ENCODE results near the gene LAMA5.

The LAMA5 gene

DNA sequence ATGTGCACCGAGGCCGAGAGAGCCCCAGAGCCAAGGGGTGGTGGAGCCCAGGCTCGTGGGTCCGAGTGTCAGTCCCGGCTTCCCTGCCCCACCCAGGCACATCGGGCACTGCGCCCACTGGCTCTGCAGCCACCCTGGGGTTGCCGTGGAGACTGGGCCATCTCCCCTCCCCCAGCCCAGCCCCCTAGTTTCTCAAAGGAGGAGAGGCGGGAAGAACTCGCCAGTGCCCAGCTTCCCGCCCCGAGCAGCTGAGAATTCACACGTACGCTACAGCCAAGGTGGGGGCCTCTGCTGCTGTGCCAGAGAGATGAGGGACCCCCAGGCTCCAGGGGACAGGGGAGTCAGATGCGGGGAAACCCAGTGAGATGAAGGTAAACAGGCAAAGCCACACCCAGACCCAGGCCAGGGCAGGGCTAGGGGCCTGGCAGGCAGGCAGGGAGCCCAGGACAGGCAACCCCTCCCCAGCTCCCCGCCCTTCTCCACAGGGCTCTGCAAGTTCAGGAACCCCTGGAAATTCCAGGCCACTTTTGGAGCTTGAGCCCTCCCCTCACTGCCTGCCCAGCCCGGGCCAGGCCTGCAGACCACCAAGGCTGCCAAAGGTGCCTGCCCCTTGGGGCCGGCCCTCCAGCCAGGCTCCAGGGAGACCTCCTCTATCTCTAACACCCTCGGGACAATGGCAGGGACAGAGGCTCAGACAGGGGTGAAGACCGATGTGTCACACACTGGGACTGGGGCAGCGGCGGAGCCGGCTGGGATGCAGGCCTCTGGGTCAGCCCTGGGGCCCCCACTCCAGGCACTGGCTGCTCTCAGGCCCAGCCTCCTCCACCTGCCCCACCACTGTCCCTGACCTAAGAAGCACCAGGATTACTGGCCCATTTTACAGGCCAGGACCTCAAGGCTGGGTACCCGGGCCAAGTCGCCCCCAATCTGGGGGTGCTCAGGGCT is 6.0 kb downstream of the LAMA5 start:
- no peaks in the 10 kb centered on the region for H3K4me1 ChIP-seq (ENCODE audit: insufficient read depth, low read length)

GRCh38 chr20:62359491-62360121 is 7.5 kb downstream of the LAMA5 start:
- Histone ChIP-seq H3K4me1 (ENCODE audit: insufficient read depth, low read length) (no peaks in the 10 kb centered on the region), H4K20me1 (ENCODE audit: insufficient read depth, low read length) (peaks cover 15% of the 10 kb centered on the region), H3K27ac (ENCODE audit: low read length) (no peak overlapping the region), H3K4me2 (ENCODE audit: insufficient read depth, low read length) (no peak overlapping the region), H3K9ac (ENCODE audit: low read depth, low read length) (no peak overlapping the region), H3K9me3 (ENCODE audit: insufficient read depth, low read length, severe bottlenecking) (no peaks in the 10 kb centered on the region), H3K36me3 (ENCODE audit: insufficient read depth, low read length) (no peaks in the 10 kb centered on the region), H3K27me3 (ENCODE audit: insufficient read depth, low read length, poor library complexity) (no peaks in the 10 kb centered on the region), H3K4me3 (ENCODE audit: low read depth in 1 of 2, low read length in 2 of 2) (no peak overlapping the region), H3K79me2 (ENCODE audit: insufficient read depth, low read length) (no peaks in the 10 kb centered on the region), H2AFZ (ENCODE audit: low read depth, low read length) (no peak overlapping the region)
- no peak for ATAC-seq (ENCODE audit: insufficient read depth, low read depth)
- TF ChIP-seq, protein P1, sequence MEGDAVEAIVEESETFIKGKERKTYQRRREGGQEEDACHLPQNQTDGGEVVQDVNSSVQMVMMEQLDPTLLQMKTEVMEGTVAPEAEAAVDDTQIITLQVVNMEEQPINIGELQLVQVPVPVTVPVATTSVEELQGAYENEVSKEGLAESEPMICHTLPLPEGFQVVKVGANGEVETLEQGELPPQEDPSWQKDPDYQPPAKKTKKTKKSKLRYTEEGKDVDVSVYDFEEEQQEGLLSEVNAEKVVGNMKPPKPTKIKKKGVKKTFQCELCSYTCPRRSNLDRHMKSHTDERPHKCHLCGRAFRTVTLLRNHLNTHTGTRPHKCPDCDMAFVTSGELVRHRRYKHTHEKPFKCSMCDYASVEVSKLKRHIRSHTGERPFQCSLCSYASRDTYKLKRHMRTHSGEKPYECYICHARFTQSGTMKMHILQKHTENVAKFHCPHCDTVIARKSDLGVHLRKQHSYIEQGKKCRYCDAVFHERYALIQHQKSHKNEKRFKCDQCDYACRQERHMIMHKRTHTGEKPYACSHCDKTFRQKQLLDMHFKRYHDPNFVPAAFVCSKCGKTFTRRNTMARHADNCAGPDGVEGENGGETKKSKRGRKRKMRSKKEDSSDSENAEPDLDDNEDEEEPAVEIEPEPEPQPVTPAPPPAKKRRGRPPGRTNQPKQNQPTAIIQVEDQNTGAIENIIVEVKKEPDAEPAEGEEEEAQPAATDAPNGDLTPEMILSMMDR (IDR thresholded peaks at IDR 0.05; ENCODE audit: borderline replicate concordance, extremely low read depth, low read length, poor library complexity, severe bottlenecking) = no peak
- TF ChIP-seq EZH2 (IDR thresholded peaks at IDR 0.05; ENCODE audit: borderline replicate concordance, low read depth, low read length, severe bottlenecking) = no peak
- DNase-seq = no peak

More for the DNA sequence above, 6.0 kb downstream of the LAMA5 start:
- Histone ChIP-seq H3K4me2 (ENCODE audit: insufficient read depth, low read length) (no peak overlapping the region), H3K79me2 (ENCODE audit: insufficient read depth, low read length) (no peaks in the 10 kb centered on the region), H3K27ac (ENCODE audit: low read length) (no peak overlapping the region), H3K27me3 (ENCODE audit: insufficient read depth, low read length, poor library complexity) (peaks cover 2% of the 10 kb centered on the region), H3K9me3 (ENCODE audit: insufficient read depth, low read length, severe bottlenecking) (no peaks in the 10 kb centered on the region), H3K9ac (ENCODE audit: low read depth, low read length) (no peak overlapping the region), H3K4me3 (ENCODE audit: low read depth in 1 of 2, low read length in 2 of 2) (no peak overlapping the region), H2AFZ (ENCODE audit: low read depth, low read length) (no peak overlapping the region), H3K36me3 (ENCODE audit: insufficient read depth, low read length) (no peaks in the 10 kb centered on the region), H4K20me1 (ENCODE audit: insufficient read depth, low read length) (peaks cover 15% of the 10 kb centered on the region)
- TF ChIP-seq, protein P1 (IDR thresholded peaks at IDR 0.05; ENCODE audit: borderline replicate concordance, extremely low read depth, low read length, poor library complexity, severe bottlenecking) = no peak
- no peak for TF ChIP-seq EZH2 (IDR thresholded peaks at IDR 0.05; ENCODE audit: borderline replicate concordance, low read depth, low read length, severe bottlenecking)
- no peak for DNase-seq
- ATAC-seq (ENCODE audit: insufficient read depth, low read depth) = no peak

DNA sequence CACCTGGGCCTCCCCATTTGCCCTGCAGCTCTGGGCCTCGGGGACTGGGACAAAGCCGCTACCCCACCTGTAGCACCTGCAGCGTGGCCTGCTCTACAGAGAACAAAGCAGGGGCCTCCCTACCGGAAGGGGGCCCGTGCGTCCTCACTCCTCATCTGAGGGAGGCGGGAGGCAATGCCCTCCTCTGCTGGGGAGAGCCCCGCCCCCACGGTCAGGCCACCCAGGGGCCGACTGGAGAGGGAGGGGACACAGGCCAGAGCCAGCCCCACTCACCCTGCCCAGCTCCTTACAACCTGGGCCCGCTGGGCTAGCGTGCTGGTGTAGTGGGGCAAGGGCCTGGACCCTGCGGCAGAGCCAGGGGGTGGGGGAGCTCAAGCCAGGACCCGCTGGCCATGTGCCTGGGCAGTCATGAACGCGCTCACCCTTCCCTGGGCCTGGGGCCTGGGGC is 8.0 kb downstream of the LAMA5 start:
- Histone ChIP-seq H3K4me2 (ENCODE audit: insufficient read depth, low read length) (no peak overlapping the region), H3K79me2 (ENCODE audit: insufficient read depth, low read length) (no peaks in the 10 kb centered on the region), H3K27ac (ENCODE audit: low read length) (no peak overlapping the region), H3K4me1 (ENCODE audit: insufficient read depth, low read length) (no peaks in the 10 kb centered on the region), H3K9ac (ENCODE audit: low read depth, low read length) (no peak overlapping the region), H3K9me3 (ENCODE audit: insufficient read depth, low read length, severe bottlenecking) (no peaks in the 10 kb centered on the region), H3K27me3 (ENCODE audit: insufficient read depth, low read length, poor library complexity) (no peaks in the 10 kb centered on the region), H3K4me3 (ENCODE audit: low read depth in 1 of 2, low read length in 2 of 2) (no peak overlapping the region), H2AFZ (ENCODE audit: low read depth, low read length) (no peak overlapping the region), H3K36me3 (ENCODE audit: insufficient read depth, low read length) (no peaks in the 10 kb centered on the region), H4K20me1 (ENCODE audit: insufficient read depth, low read length) (peaks cover 15% of the 10 kb centered on the region)
- ATAC-seq (ENCODE audit: insufficient read depth, low read depth) (no peak), DNase-seq (no peak)
- no peak for TF ChIP-seq EZH2 (IDR thresholded peaks at IDR 0.05; ENCODE audit: borderline replicate concordance, low read depth, low read length, severe bottlenecking)
- TF ChIP-seq, protein P1 (IDR thresholded peaks at IDR 0.05; ENCODE audit: borderline replicate concordance, extremely low read depth, low read length, poor library complexity, severe bottlenecking) = no peak
